Sigmoid colon (tissue), 4 donors: ENCODE measurements around the gene PAF1.

Experiments used
- CTCF ChIP-seq, 4 experiments: fragments of 450-650 bp in 3 of 4; fragments of 200-600 bp in 1 of 4; IDR thresholded peaks; one replicate each; pipeline ENCODE4 v1.5.1; 2016 to 2019; ENCODE audit warnings: antibody characterized with exemption in 4 of 4, mild to moderate bottlenecking in 3 of 4, moderate library complexity in 2 of 4
- EP300 ChIP-seq, 4 donors: sonication (generic); formaldehyde crosslinking; IDR thresholded peaks; one replicate each; pipeline ENCODE4 v1.6.1; 2017; ENCODE audit warnings: antibody characterized with exemption in 4 of 4
- POLR2A ChIP-seq, 2 donors: fragments of 450-650 bp; IDR thresholded peaks; one replicate each; pipeline ENCODE4 v1.6.1; 2016; ENCODE audit warnings: antibody characterized with exemption in 2 of 2, mild to moderate bottlenecking in 2 of 2, moderate library complexity in 2 of 2
- POLR2AphosphoS5 ChIP-seq, 4 donors: sonication (generic); formaldehyde crosslinking; IDR thresholded peaks; one replicate each; pipeline ENCODE4 v1.6.1; 2017; ENCODE audit warnings: antibody characterized with exemption in 4 of 4

DNA sequence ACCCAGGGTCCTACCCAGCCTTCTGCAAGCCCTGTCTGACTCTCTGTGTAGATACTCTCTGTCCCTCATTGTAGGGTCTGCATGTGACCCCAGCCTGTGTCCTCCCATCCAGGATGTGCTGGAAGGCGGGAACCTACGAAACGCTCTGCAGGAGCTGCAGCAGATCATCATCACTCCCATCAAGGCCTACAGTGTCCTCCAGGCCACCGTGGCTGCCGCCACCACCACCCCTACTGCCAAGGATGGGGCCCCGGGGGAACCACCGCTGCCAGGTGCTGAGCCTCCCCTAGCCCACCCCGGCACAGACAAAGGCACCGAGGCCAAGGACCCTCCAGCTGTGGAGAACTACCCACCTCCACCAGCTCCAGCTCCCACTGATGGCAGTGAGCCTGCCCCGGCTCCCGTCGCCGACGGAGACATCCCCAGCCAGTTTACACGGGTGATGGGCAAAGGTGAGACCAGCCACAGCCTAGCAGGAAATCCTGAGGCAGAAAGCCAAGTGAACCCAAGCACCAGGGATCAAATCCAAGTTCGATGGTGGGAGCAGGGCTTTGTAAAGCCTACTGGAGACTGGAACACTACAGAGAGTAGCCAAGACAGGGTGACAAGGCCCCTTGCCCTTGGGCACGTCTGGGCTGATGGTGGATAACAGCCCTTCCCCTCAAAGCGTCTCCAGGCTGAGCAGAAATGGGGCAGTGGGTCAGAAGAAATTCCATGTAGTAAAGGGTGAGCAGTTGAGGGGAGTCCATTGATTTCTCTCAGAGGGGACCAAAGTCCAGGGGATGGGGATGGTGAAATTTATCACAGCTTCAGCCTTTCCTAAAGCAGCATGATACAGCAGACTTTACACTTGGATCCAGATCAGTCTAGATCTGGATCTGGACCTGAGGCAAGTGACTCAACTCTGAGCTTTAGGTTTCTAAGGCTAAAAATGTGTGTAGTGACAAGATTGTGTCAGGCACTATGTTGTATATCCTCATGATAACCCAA, 13.2 kb downstream of the PAF1 start:
- TF ChIP-seq CTCF (IDR thresholded peaks at IDR 0.05) (no peak), POLR2AphosphoS5 (IDR thresholded peaks at IDR 0.05) (no peak), POLR2A (IDR thresholded peaks at IDR 0.05) (no peak), EP300 (IDR thresholded peaks at IDR 0.05) (no peak)
